Transverse colon (tissue), 4 donors: Measurements from ENCODE around the gene ATG7. TPM values are rescaled to one million over a fixed set of nuclear protein-coding genes. Genes with fewer than 3 reads are reported as not detected.

ENCODE experiments used
- DNase-seq: peaks from one replicate; pipeline ENCODE4 v3.0.0-alpha.2; 2019
- H3K27ac ChIP-seq, 4 donors: fragments of 200-600 bp; sonication (generic); 2 replicates each; pipeline ENCODE4 v1.5.1; 2016 to 2018; ENCODE audit warnings: inconsistent platforms in 4 of 4
- H3K27me3 ChIP-seq: fragments of 200-600 bp; sonication (generic); 2 replicates; pipeline ENCODE4 v1.5.1; 2017; ENCODE audit warnings: inconsistent platforms
- H3K36me3 ChIP-seq, 4 donors: fragments of 200-600 bp; sonication (generic); 2 replicates each; pipeline ENCODE4 v1.5.1; 2017 to 2019; ENCODE audit warnings: inconsistent platforms in 4 of 4
- H3K4me1 ChIP-seq, 4 donors: fragments of 200-600 bp; sonication (generic); 2 replicates each; pipeline ENCODE4 v1.5.1; 2017 to 2020; ENCODE audit warnings: inconsistent platforms in 4 of 4
- H3K4me3 ChIP-seq, 4 donors: fragments of 200-600 bp; sonication (generic); 1 replicate in 1 of 4; 2 replicates in 3 of 4; pipeline versions ENCODE4 v1.5.1 to v1.6.1; 2017 to 2019; ENCODE audit warnings: inconsistent platforms in 4 of 4
- H3K9me3 ChIP-seq, 2 donors: fragments of 200-600 bp; sonication (generic); 2 replicates each; pipeline ENCODE4 v1.5.1; 2017 to 2019; ENCODE audit warnings: inconsistent platforms in 2 of 2
- EP300 ChIP-seq: sonication (generic); formaldehyde crosslinking; IDR thresholded peaks from one replicate; pipeline ENCODE4 v1.6.1; 2017; ENCODE audit warnings: antibody characterized with exemption, low read depth
- POLR2A ChIP-seq: fragments of 450-650 bp; IDR thresholded peaks from one replicate; pipeline ENCODE4 v1.6.1; 2016; ENCODE audit warnings: antibody characterized with exemption, mild to moderate bottlenecking, moderate library complexity
- POLR2AphosphoS5 ChIP-seq, 3 donors: sonication (generic); formaldehyde crosslinking; IDR thresholded peaks; one replicate each; pipeline ENCODE4 v1.6.1; 2016; ENCODE audit warnings: antibody characterized with exemption in 3 of 3
- WGBS, 2 donors: methylation state at CpG; one replicate each; pipeline ENCODE4 v1.1.5; 2018; ENCODE audit warnings: low coverage in 1 of 2; 5-methylcytosine and 5-hydroxymethylcytosine counted together
- in situ Hi-C, 4 donors: fragments of 200-750 bp; cut with MboI; loops; one replicate each; pipeline versions ENCODE4 v1.15.0 to v1.15.1; 2017; ENCODE audit warnings: low sequenced_read_pairs in 3 of 4, low pct_ligation_motif_present in 1 of 4, low pct_unique_long_range_greater_than_20kb in 1 of 4
- intact Hi-C: fragments of 100-400 bp; cut with DNase I; formaldehyde crosslinking; loops from one replicate; pipeline ENCODE4 v1.15.1; 2023; ENCODE audit warnings: low total_unique reads
- total RNA-seq, 4 donors: library from RNA; depleted of rRNA; stranded (reverse); fragments of >200 nt; gene quantifications; one replicate each; pipeline ENCODE4 v1.1.0, GENCODE V29; 2016
- TF ChIP-seq, protein P1 (sequence below), 5 experiments: fragments of 200-600 bp in 3 of 5; fragments of 450-650 bp in 2 of 5; sonication (generic) in 3 of 5; IDR thresholded peaks; 1 replicate in 2 of 5; 2 replicates in 3 of 5; pipeline ENCODE4 v1.5.1; 2016 to 2017; ENCODE audit warnings: antibody characterized with exemption in 5 of 5, inconsistent platforms in 3 of 5, mild to moderate bottlenecking in 2 of 5, moderate library complexity in 1 of 5

ATG7 gene
- total RNA-seq, 4 donors from 2014 or later, result 44.5 to 122 (median 75.0) TPM

DNA sequence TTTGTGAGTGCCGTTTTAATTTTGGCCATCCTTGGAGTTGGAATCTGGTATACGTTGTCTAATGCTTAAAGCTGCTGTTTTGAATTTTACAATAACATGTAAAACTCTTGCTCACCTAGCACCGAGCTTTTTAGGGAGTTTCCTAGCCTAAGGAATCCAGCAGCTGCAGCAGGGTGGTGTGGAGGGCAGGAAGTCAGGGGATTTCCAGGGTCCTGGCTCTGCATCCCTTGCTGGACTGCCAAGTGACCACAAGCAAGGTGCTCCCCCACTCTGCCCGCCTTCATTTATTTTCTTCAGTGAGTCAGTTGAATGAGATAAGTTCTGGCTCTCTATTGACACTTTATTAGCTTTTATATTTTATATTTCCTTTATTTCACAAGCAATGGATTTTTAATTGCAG is 113.7 kb downstream of the ATG7 start:
- H3K4me1 ChIP-seq, result peaks cover 10 to 26% (median 15%) of the 10 kb centered on the region in 4 donors
- H3K4me3 ChIP-seq, result no peak overlapping the region
- 60 to 72% methylated on average over 1 to 4 of the region's 4 CpGs for WGBS, 2 donors
- in situ Hi-C loops, result loop anchor here (5.0 to 25.0 kb wide), 5 partner anchors 126 to 426 kb away; no protein-coding TSS in a partner anchor
- intact Hi-C loops, result no loop called here
- H3K36me3 ChIP-seq, result no peaks in the 10 kb centered on the region
- no peaks in the 10 kb centered on the region for H3K9me3 ChIP-seq
- no peaks in the 10 kb centered on the region for H3K27me3 ChIP-seq
- peak overlapping the region in 1 of 4 donors; percentile 58 for H3K27ac ChIP-seq
- TF ChIP-seq POLR2A (no peak), POLR2AphosphoS5 (IDR thresholded peaks at IDR 0.05) (no peak), EP300 (no peak)
- TF ChIP-seq, protein P1, sequence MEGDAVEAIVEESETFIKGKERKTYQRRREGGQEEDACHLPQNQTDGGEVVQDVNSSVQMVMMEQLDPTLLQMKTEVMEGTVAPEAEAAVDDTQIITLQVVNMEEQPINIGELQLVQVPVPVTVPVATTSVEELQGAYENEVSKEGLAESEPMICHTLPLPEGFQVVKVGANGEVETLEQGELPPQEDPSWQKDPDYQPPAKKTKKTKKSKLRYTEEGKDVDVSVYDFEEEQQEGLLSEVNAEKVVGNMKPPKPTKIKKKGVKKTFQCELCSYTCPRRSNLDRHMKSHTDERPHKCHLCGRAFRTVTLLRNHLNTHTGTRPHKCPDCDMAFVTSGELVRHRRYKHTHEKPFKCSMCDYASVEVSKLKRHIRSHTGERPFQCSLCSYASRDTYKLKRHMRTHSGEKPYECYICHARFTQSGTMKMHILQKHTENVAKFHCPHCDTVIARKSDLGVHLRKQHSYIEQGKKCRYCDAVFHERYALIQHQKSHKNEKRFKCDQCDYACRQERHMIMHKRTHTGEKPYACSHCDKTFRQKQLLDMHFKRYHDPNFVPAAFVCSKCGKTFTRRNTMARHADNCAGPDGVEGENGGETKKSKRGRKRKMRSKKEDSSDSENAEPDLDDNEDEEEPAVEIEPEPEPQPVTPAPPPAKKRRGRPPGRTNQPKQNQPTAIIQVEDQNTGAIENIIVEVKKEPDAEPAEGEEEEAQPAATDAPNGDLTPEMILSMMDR (IDR thresholded peaks at IDR 0.05), result no peak
- DNase-seq, result no peak

DNA sequence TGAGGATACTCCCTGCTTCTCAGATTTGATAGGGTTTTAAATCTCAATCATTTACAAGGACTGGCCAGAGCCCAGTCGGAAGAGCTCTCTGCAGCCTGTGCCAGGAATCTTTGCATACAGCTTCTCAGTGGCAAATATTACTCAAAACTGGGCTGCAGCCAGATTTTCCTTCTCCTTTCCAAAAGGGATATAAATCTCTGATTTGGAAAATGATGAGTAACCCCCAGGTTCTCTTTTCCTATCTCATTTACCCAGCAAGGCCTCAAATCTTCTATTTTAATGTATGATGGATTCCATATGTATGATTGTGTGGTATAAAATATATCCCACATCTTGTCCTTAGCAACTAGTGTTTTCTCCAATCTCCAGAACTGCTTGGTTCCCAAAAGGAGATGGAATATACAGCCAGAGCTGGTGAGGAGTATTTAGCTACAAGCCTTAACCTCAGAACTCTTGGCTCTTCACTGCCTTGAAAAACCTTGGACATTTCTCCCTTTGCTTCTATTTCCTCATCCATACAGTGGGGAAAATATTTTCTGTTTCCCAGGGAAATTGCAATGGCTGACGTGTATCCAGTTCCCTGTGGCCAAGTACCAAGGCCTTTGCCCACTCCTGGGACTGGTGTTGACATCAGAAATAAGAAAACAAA is 114.4 kb downstream of the ATG7 start:
- TF ChIP-seq EP300, result no peak
- no peak for TF ChIP-seq POLR2AphosphoS5 (IDR thresholded peaks at IDR 0.05)
- TF ChIP-seq, protein P1 (IDR thresholded peaks at IDR 0.05), result no peak
- no peak for TF ChIP-seq POLR2A
- Histone ChIP-seq H3K27me3 (no peaks in the 10 kb centered on the region), H3K4me3 (no peak overlapping the region), H3K4me1 (peaks cover 14 to 33% (median 20%) of the 10 kb centered on the region in 4 donors), H3K27ac (peak overlapping the region; percentile 18 to 58 (median 34)), H3K9me3 (no peaks in the 10 kb centered on the region), H3K36me3 (no peaks in the 10 kb centered on the region)
- in situ Hi-C loops, result loop anchor here (5.0 to 25.0 kb wide), 5 partner anchors 126 to 426 kb away; no protein-coding TSS in a partner anchor
- intact Hi-C loops, result no loop called here
- no peak for DNase-seq
- WGBS, 2 donors, result 54% methylated on average over 2 of the region's 2 CpGs; no CpG with 5 or more reads in 1 of the 2 donors

DNA sequence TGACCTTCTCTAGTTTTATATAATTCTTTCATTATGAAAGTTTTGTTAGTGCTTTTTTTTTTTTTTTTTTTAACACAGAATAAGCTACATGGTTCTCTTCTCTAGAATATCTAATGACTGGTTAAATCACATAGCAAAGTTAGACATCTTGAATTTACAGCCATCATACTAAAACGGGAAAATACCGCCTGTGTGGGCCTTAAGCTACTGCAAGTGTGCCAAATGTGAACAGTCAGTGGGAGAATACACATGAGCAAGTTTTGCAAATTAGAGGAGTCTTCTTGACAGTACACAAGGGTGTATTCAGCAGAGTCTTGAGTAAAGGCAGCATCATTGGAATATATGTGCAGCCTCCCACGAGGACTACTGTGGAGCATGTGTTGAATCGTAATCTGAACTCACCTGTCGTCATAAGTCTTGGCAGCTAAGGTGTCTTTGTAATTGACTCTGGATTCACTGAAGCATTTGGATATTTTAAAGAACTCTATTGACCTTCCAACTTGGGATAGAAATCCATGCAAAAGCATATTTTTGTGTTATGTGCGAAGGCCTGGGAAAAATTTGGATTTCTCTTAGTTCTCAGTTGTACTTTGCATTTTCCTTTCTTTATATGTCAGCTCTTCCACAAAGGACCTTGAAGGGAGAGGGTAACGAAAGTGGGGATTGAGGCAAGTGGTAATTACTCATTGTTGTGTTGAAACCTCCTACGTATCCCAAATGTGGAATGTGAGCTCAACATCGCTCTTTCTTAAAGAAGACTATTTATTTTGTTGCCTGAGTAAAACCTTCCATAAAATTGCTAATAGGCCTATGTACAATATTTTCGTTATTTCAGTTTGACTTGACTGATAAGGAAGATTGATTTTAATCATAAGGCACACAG is 117.4 kb downstream of the ATG7 start:
- Histone ChIP-seq H3K27ac (no peak overlapping the region), H3K4me3 (no peak overlapping the region), H3K27me3 (no peaks in the 10 kb centered on the region), H3K4me1 (peaks cover 24 to 56% (median 27%) of the 10 kb centered on the region in 4 donors), H3K36me3 (no peaks in the 10 kb centered on the region), H3K9me3 (no peaks in the 10 kb centered on the region)
- DNase-seq, result no peak
- TF ChIP-seq POLR2A (no peak), POLR2AphosphoS5 (IDR thresholded peaks at IDR 0.05) (no peak), EP300 (no peak)
- TF ChIP-seq, protein P1 (IDR thresholded peaks at IDR 0.05), result no peak
- intact Hi-C loops (no loop called here), in situ Hi-C loops (loop anchor here (5.0 to 25.0 kb wide), 5 partner anchors 123 to 423 kb away; no protein-coding TSS in a partner anchor)
- 91 to 92% methylated on average over 10 of the region's 10 CpGs for WGBS, 2 donors
